ENCODE data around the gene LSAMP. TPM values are rescaled to one million over a fixed set of nuclear protein-coding genes. Genes with fewer than 3 reads are reported as not detected.

LSAMP gene
- total RNA-seq, 2 donors from 2014 or later = 1.1 to 5.9 TPM

- intact Hi-C loops (cut with DNase I) = no loop called here
- no peaks in the 10 kb centered on the region for H3K27me3 ChIP-seq
- no peaks in the 10 kb centered on the region for H3K4me1 ChIP-seq
- H3K4me3 ChIP-seq = no peak overlapping the region
- H3K36me3 ChIP-seq = no peaks in the 10 kb centered on the region
- no peak for DNase-seq
- H3K9ac ChIP-seq (ENCODE audit: low read depth in 2 of 2, low read length in 2 of 2) = no peak overlapping the region
- TF ChIP-seq CTCF (IDR thresholded peaks at IDR 0.05) = no peak
- no peaks in the 10 kb centered on the region for H3K9me3 ChIP-seq
- no peak overlapping the region for H3K27ac ChIP-seq
These were observed 666.3 kb downstream of the LSAMP start for GRCh38 chr3:115779011-115779410.

GRCh38 chr3:115772951-115773350 lies 672.3 kb downstream of the LSAMP start:
- H3K4me3 ChIP-seq = no peak overlapping the region
- intact Hi-C loops (cut with DNase I) = no loop called here
- no peak overlapping the region for H3K9ac ChIP-seq (ENCODE audit: low read depth in 2 of 2, low read length in 2 of 2)
- no peaks in the 10 kb centered on the region for H3K9me3 ChIP-seq
- no peaks in the 10 kb centered on the region for H3K27me3 ChIP-seq
- H3K36me3 ChIP-seq = no peaks in the 10 kb centered on the region
- no peak for DNase-seq
- H3K4me1 ChIP-seq = no peaks in the 10 kb centered on the region
- H3K27ac ChIP-seq = no peak overlapping the region
- no peak for TF ChIP-seq CTCF (IDR thresholded peaks at IDR 0.05)

GRCh38 chr3:115768661-115769060 lies 676.6 kb downstream of the LSAMP start:
- H3K4me1 ChIP-seq = no peaks in the 10 kb centered on the region
- no peaks in the 10 kb centered on the region for H3K36me3 ChIP-seq
- H3K9me3 ChIP-seq = no peaks in the 10 kb centered on the region
- no peak overlapping the region for H3K9ac ChIP-seq (ENCODE audit: low read depth in 2 of 2, low read length in 2 of 2)
- TF ChIP-seq CTCF (IDR thresholded peaks at IDR 0.05) = no peak
- no peak for DNase-seq
- H3K27me3 ChIP-seq = no peaks in the 10 kb centered on the region
- intact Hi-C loops (cut with DNase I) = no loop called here
- no peak overlapping the region for H3K27ac ChIP-seq
- H3K4me3 ChIP-seq = no peak overlapping the region

GRCh38 chr3:115766587-115767482 lies 678.5 kb downstream of the LSAMP start:
- H3K4me3 ChIP-seq = no peak overlapping the region
- intact Hi-C loops (cut with DNase I) = no loop called here
- DNase-seq = no peak

GRCh38 chr3:115761927-115762305 lies 683.4 kb downstream of the LSAMP start:
- Histone ChIP-seq H3K4me3 (no peak overlapping the region), H3K27ac (no peak overlapping the region), H3K27me3 (no peaks in the 10 kb centered on the region), H3K9me3 (no peaks in the 10 kb centered on the region), H3K36me3 (no peaks in the 10 kb centered on the region), H3K4me1 (no peaks in the 10 kb centered on the region), H3K9ac (ENCODE audit: low read depth in 2 of 2, low read length in 2 of 2) (no peak overlapping the region)
- TF ChIP-seq CTCF (IDR thresholded peaks at IDR 0.05) = no peak
- no peak for DNase-seq
- intact Hi-C loops (cut with DNase I) = no loop called here

More at GRCh38 chr3:115766587-115767482, 678.5 kb downstream of the LSAMP start:
- H3K4me1 ChIP-seq = no peaks in the 10 kb centered on the region
- H3K9me3 ChIP-seq = no peaks in the 10 kb centered on the region
- H3K9ac ChIP-seq (ENCODE audit: low read depth in 2 of 2, low read length in 2 of 2) = no peak overlapping the region
- no peaks in the 10 kb centered on the region for H3K36me3 ChIP-seq
- no peak overlapping the region for H3K27ac ChIP-seq
- TF ChIP-seq CTCF (IDR thresholded peaks at IDR 0.05) = no peak
- H3K27me3 ChIP-seq = no peaks in the 10 kb centered on the region

All from colonic mucosa (tissue), 4 donors.